GM21515 (cell line): ENCODE results near the gene NHSL1.

Experiments used
- ATAC-seq: cut with Tn5 transposase; IDR thresholded peaks from one replicate; pipeline ENCODE4 v1.9.1; 2021; ENCODE audit not compliant: unreplicated experiment

The NHSL1 gene

DNA sequence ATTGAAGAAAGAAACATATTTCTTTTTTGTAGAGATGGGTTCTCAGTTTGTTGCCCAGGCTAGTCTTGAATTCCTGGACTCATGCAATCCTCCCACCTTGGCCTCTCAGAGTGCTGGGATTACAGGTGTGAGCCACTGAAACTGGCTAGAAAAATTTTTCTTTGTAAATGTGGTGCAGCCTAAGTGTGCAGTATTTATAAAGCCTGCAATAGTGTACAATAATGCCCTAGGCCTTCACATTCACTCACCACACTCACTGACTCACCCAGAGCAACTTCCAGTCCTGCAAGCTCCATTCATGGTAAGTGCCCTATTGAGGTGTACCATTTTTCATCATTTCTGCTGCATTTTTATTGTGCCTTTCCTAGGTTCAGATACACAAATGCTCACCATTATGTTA is 31.4 kb downstream of the NHSL1 start:
- ATAC-seq: no peak

DNA sequence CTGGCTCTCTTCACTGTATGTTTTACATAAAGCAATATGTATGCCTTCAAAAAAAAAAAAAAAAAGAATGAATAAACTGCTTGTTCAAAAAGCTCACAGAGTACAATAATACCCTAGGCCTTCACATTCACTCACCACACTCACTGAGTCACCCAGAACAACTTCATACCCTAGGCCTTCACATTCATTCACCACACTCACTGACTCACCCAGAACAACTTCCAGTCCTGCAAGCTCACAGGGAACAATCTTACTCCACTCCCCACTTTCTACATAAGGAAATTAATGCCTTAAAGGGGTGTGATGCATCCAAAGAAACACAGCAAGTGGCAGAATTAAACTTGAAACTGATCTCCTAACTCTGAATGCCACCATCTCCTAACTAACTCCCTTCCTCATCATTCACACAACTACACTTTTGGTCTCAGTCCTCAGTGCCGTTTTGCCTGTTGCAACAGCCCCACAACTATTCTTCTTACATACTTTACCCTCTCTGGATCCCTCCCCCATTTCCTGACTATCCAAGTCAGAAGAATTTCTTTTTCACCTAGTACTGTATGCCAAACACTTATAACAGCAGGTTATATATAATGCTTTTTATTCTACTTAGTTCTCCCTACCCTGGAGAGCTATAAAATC is 34.2 kb downstream of the NHSL1 start:
- ATAC-seq: no peak

GRCh38 chr6:138464085-138464484 is 35.2 kb downstream of the NHSL1 start:
- no peak for ATAC-seq

- ATAC-seq: no peak
Observed at GRCh38 chr6:138461647-138462046, 37.6 kb downstream of the NHSL1 start.

- ATAC-seq: peak; percentile 5
Observed at GRCh38 chr6:138456401-138456790, 42.9 kb downstream of the NHSL1 start.

DNA sequence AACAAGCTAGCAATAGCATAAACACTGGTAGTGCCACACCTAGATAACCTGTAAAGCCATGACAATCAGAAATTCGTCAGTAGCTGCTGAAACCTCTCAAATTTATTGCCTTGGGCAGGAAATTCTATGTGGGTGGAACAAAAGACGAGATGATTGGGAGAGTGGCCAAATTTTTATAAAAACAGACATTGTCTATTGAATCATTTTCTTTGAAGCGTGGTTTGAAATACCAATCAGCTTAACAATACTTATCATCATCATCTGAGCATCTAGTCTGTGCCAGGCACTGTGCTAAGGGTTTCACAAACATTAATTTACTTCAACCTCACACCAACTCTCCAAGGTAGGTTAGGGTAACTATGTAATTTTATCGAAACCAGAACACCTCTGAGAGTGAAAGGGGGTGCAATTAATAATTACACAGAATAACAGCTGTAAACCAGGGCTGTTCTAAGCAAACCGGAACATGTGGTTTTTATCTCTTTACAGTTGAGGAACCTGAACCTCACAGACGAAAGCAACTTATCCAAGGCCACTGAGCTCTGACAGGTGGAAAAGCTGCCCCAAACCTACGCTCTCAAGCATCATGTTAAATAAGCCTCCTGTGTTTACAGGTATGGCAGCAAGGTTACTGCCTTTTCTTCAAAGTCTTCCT is 43.4 kb downstream of the NHSL1 start:
- peak; percentile 97 for ATAC-seq

DNA sequence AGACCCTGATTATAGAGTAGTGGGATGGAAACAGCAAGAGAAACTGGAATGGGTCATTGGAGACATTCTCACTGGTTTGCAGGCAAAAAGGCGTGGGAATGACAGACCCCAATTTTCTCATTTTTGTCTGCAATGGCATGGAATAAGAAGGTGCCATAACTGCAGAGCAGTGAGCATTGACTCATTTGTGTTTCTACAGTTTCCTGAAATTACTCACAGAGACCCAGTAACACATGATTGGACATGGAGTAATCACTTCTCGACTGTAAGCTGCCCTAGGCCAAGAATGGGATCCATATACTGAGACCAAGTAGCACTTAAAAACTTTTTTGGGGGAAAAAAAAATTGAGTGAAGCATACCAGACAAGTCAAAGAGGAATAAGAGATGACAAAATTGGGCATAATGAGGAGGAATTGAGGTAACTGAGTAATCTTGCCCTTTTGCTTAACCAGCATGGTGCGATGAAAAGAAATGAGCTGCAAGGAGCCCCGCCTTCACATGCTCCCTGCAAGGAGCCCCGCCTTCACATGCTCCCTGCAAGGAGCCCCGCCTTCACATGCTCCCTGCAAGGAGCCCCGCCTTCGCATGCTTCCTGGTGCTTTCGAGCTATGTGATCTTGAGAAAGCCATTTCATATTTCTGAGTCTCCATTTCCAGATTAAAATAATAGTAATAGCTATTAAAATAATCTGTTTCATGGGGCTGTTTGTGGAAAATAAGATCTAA is 44.1 kb downstream of the NHSL1 start:
- ATAC-seq: no peak

GRCh38 chr6:138451043-138451442 is 48.3 kb downstream of the NHSL1 start:
- ATAC-seq: no peak

DNA sequence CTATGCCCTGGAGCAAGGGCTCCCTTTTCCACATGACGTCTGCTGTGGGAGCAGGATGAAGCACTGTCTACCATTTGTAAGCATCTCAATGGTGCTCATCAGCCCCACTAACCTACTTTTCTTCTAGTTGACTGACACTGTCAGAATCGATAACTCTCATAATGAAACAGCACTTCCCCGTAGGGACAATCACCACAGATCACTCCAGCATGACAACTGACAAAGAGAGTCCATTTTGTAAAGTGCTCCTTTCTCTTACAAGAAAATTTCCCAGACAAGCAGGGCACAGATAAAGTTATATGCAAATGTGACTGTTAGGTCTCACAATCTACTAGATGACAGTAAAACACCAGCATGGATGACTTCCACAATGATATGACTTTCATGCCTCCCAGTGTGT is 48.8 kb downstream of the NHSL1 start:
- ATAC-seq: no peak

DNA sequence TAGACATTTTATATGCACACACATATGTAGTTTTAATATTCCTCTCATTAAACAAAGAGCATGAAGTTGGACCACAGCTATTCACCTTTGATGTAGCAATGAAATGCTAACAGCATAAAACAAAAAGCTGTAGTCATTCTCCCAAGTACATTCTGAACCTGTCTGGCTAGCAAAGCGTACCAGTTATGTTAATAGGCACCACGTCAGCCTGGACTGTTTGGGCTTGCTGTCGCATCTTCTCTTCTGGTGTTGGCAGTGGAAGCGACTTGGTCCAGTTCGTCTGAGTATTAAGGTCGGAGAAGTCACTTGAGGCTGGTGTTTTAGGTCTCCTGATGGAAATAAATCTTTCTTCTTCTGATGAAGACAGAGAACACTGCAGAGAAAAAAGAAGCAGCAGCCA is 52.5 kb downstream of the NHSL1 start:
- no peak for ATAC-seq

GRCh38 chr6:138443979-138444378 is 55.3 kb downstream of the NHSL1 start:
- no peak for ATAC-seq

GRCh38 chr6:138442663-138443062 is 56.6 kb downstream of the NHSL1 start:
- ATAC-seq: no peak

DNA sequence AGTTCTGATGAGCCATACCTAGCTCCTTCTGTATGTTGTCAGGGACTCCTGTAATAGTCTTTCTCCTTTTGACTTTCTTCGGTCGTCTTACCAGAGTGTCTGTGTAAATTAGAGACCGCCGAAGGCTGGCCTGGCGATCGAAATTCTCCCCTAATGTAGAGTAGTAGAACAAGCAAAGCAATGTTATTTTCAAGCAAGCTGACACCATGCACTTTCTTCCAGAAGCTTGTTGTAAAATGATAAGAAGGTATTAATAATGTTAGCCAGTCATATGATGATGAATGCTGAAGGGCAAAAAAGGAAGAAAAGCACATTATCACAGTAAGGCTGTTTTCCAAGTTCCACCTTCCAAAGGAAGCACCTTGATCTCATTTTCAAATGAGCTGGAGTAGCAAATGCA is 57.3 kb downstream of the NHSL1 start:
- ATAC-seq: no peak

DNA sequence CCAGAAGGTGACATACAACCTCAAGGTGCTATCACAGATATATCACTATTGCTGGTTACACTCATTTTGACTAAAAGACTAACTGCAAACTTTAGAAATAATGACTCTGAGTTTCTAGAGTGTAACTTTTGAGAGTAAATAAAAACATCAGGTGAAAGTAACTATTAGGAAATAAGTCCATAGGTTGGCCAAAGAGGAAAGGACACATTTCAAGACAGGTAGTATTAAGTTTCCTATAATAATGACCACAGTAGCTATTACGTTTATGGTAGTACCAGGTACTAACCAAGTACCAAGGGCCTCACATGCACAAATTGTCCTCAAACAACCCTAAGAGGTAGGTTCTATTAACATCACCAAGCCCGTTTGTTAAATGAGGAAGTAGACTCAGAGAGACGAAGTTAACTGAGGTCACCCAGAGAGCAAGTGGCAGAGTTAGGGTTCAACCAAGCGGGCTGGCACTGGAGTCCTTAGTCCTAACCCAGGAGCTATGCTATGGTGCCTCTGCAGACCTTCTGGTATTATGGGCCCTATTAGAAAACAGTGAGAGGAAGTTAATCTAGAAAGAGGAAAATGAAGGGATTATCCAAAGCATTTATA is 58.4 kb downstream of the NHSL1 start:
- ATAC-seq: no peak

DNA sequence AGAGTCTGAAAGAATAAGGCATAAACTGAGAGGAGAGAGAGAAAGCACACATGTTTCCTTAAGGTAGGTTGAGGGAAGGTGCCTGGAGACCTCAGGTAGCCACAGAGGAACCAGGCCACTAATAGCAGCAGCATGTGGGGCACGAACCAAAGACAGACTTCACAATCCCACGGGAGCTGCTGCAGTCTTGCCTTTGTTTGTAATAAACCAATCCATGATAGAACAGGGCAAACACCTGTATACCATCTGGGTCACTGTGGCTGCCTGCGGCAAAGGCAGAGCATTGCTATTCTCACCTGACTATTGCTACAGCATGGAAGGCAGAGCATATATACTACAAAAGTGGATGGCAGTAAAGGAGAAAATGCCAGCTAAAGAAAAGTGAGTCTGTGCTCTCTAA is 59.0 kb downstream of the NHSL1 start:
- no peak for ATAC-seq

- ATAC-seq: no peak
Observed at GRCh38 chr6:138439546-138439945, 59.7 kb downstream of the NHSL1 start.

GRCh38 chr6:138434925-138435324 is 64.4 kb downstream of the NHSL1 start:
- no peak for ATAC-seq

DNA sequence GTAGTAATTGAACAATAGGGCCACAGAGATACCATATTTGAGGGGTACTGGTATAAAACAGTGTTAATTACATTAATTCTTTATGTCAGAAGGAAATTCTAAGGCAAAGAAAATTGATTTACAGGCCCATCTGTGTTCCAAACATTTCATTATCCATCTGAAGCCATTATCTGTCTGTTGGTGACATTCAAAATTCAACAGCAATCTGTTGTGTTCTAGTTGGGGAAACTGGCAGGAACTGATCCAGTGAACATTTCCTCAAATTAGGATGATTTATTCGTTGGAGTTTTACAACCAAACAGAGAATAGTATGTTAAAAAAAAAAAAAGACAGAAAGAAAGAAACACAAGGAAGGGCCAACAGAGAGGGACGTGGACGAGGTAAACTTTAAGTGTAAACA is 65.2 kb downstream of the NHSL1 start:
- ATAC-seq: no peak

GRCh38 chr6:138432063-138432356 is 67.3 kb downstream of the NHSL1 start:
- no peak for ATAC-seq

GRCh38 chr6:138431256-138432062 is 67.8 kb downstream of the NHSL1 start:
- ATAC-seq: no peak

DNA sequence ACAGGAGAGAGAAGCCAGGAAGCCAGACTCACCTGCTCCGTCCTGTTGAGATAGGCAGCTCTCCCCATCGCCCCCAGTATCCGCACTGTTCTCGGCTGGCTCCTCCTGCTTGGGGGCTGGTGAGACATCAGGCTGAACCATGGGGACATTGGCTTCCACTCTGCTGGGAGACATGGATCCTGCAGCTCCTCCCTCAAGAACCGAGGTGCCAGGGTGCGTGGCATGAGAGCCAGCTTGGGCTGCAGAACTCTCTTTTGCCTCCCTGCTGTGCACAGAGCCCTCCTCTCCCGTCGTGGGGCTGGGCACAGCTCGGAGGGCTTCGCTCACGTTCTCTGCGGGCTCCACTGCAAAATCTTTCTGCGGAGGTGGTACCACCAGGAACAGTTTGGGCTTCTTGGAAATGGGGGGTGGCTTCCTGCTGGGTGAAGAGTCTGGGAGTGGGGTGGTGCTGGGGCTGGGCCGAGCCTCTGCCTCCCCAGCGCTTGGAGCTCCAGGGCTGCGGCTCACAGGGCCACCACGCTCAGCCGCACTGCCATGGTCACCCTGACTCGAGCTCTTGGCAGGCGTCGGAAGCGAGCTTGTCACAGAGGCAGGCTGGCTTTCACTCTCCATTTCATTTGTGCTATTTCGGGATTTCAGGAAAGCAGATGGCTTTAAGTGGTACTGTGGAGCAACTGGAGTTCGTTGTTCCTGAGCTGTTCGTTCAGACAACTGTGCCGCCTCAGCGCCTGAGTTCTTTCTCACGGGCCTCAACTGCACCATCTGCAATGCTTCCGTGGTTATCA is 68.7 kb downstream of the NHSL1 start:
- ATAC-seq: no peak
